HepG2 (cell line): ENCODE data around the gene EFEMP2. TPM values are rescaled to one million over a fixed set of nuclear protein-coding genes. Genes with fewer than 3 reads are reported as not detected.

Experiments used
- ARID2 ChIP-seq: sonication (generic); formaldehyde crosslinking; IDR thresholded peaks from 2 replicates; pipeline ENCODE4 v1.8.1; 2022; ENCODE audit warnings: mild to moderate bottlenecking, missing genetic modification reagents, borderline replicate concordance
- BATF2 ChIP-seq: sonication (generic); formaldehyde crosslinking; IDR thresholded peaks from 2 replicates; pipeline ENCODE4 v1.8.0; 2022; ENCODE audit warnings: mild to moderate bottlenecking, missing genetic modification reagents, moderate library complexity
- ETV6 ChIP-seq: sonication (generic); formaldehyde crosslinking; conservative IDR thresholded peaks from 2 replicates; pipeline ENCODE4 v1.4.0; 2020; ENCODE audit warnings: missing genetic modification reagents
- FOXM1 ChIP-seq: sonication (generic); formaldehyde crosslinking; IDR thresholded peaks from 2 replicates; pipeline ENCODE4 v1.5.0; 2020; ENCODE audit warnings: missing genetic modification reagents
- FOXO1 ChIP-seq: sonication (generic); formaldehyde crosslinking; IDR thresholded peaks from 2 replicates; pipeline ENCODE4 v1.4.0; 2020; ENCODE audit warnings: missing genetic modification reagents
- HNF1B ChIP-seq: sonication (generic); formaldehyde crosslinking; IDR thresholded peaks from 2 replicates; pipeline ENCODE4 v1.5.1; 2020; ENCODE audit warnings: mild to moderate bottlenecking, moderate library complexity, missing genetic modification reagents
- KDM2A ChIP-seq: sonication (generic); formaldehyde crosslinking; IDR thresholded peaks from 2 replicates; pipeline ENCODE4 v1.4.0; 2020; ENCODE audit warnings: low read depth, missing genetic modification reagents, borderline replicate concordance
- MLLT10 ChIP-seq: sonication (generic); formaldehyde crosslinking; IDR thresholded peaks from 2 replicates; pipeline ENCODE4 v1.4.0; 2020; ENCODE audit warnings: missing genetic modification reagents
- MNT ChIP-seq: fragments of 450-650 bp; IDR thresholded peaks from 2 replicates; pipeline ENCODE4 v1.6.1; 2016
- POGK ChIP-seq: sonication (generic); formaldehyde crosslinking; conservative IDR thresholded peaks from 2 replicates; pipeline ENCODE4 v1.8.0; 2022; ENCODE audit warnings: mild to moderate bottlenecking, moderate library complexity, missing genetic modification reagents
- POLR2AphosphoS2 ChIP-seq: IDR thresholded peaks from 2 replicates; pipeline ENCODE4 v1.6.1; 2011; ENCODE audit warnings: low read depth, low read length, improper control_type of control experiment
- SAFB2 ChIP-seq: sonication (generic); formaldehyde crosslinking; IDR thresholded peaks from 2 replicates; pipeline ENCODE4 v1.5.1; 2020; ENCODE audit warnings: missing genetic modification reagents, low read depth, mild to moderate bottlenecking, borderline replicate concordance
- SETDB1 ChIP-seq: sonication (generic); formaldehyde crosslinking; IDR thresholded peaks from 2 replicates; pipeline ENCODE4 v1.5.1; 2020; ENCODE audit warnings: missing genetic modification reagents, mild to moderate bottlenecking, borderline replicate concordance
- SP4 ChIP-seq: sonication (generic); formaldehyde crosslinking; IDR thresholded peaks from 2 replicates; pipeline ENCODE4 v1.8.1; 2023; ENCODE audit warnings: mild to moderate bottlenecking, missing genetic modification reagents
- SRSF9 ChIP-seq: fragments of 200-400 bp; formaldehyde crosslinking; IDR thresholded peaks from 2 replicates; pipeline ENCODE4 v1.6.1; 2018; ENCODE audit warnings: borderline replicate concordance, mild to moderate bottlenecking, low read depth, low read length; ENCODE audit not compliant: insufficient read depth, poor library complexity, severe bottlenecking
- THAP11 ChIP-seq: IDR thresholded peaks from 2 replicates; pipeline ENCODE4 v1.6.1; 2016; ENCODE audit warnings: missing biosample characterization, missing genetic modification reagents
- ZMYM2 ChIP-seq: sonication (generic); formaldehyde crosslinking; IDR thresholded peaks from 2 replicates; pipeline ENCODE4 v1.8.0; 2022; ENCODE audit warnings: mild to moderate bottlenecking, missing genetic modification reagents
- ZNF460 ChIP-seq: sonication (generic); formaldehyde crosslinking; IDR thresholded peaks from 2 replicates; pipeline ENCODE4 v1.5.1; 2020; ENCODE audit warnings: missing genetic modification reagents, mild to moderate bottlenecking, borderline replicate concordance
- ZNF550 ChIP-seq: sonication (generic); formaldehyde crosslinking; IDR thresholded peaks from 2 replicates; pipeline ENCODE4 v1.4.0; 2020; ENCODE audit warnings: mild to moderate bottlenecking, missing genetic modification reagents, borderline replicate concordance
- ZNF7 ChIP-seq: IDR thresholded peaks from 2 replicates; pipeline ENCODE4 v1.6.1; 2016; ENCODE audit warnings: missing biosample characterization, missing genetic modification reagents
- polyA plus RNA-seq, 8 experiments: library from polyadenylated mRNA; depleted of rRNA in 3 of 8; stranded (reverse) in 7 of 8; unstranded in 1 of 8; fragments of >200 nt; fragmentation: Illumina TruSeq in 4 of 8; extraction: Trizol in 4 of 8; gene quantifications; 2 replicates each; pipeline versions ENCODE4 v1.2.1 to v1.2.3, GENCODE V29; 2011 to 2016; ENCODE audit warnings: low read depth in 4 of 8, missing spikeins in 1 of 8, mixed read lengths in 1 of 8; ENCODE audit not compliant: insufficient read depth in 1 of 8
- total RNA-seq, 5 experiments: library from RNA; depleted of rRNA; stranded (reverse); fragments of >200 nt; fragmentation: Illumina TruSeq; extraction: Trizol; gene quantifications; 2 replicates each; pipeline ENCODE4 v1.2.3, GENCODE V29; 2016; ENCODE audit warnings: low read depth in 1 of 5
- TF ChIP-seq, protein P1 (sequence below): sonication (generic); formaldehyde crosslinking; IDR thresholded peaks from 2 replicates; pipeline ENCODE4 v1.4.0; 2020; ENCODE audit warnings: missing genetic modification reagents; ENCODE audit errors: not compliant biosample characterization

EFEMP2 gene
- total and polyA plus RNA-seq, 2 of the 13 experiments (the other 11 are each of a cell fraction or from before 2014, with no cell fraction given), result 7.4 to 29.7 TPM

- TF ChIP-seq ETV6 (CRISPR knock-in tag) (no peak), BATF2 (CRISPR knock-in tag) (0 out of 2 replicates have a peak, but pooled peaks have one; percentile 24), ARID2 (CRISPR knock-in tag) (peak; percentile 63; the same call in 1 of the 2 replicates), THAP11 (CRISPR knock-in tag) (peak; percentile 90), KDM2A (peak; percentile 83), SETDB1 (CRISPR knock-in tag) (no peak), MLLT10 (no peak), POLR2AphosphoS2 (peak; percentile 66; the same call in 1 of the 2 replicates), ZMYM2 (CRISPR knock-in tag) (0 out of 2 replicates have a peak, but pooled peaks have one; percentile 33), FOXM1 (CRISPR knock-in tag) (no peak), FOXO1 (CRISPR knock-in tag) (0 out of 2 replicates have a peak, but pooled peaks have one; percentile 40), SRSF9 (no peak), ZNF550 (no peak), ZNF460 (CRISPR knock-in tag) (no peak), SP4 (CRISPR knock-in tag) (peak; percentile 76), ZNF7 (no peak), MNT (0 out of 2 replicates have a peak, but pooled peaks have one; percentile 24), HNF1B (CRISPR knock-in tag) (peak; percentile 82), POGK (CRISPR knock-in tag) (peak; percentile 79), SAFB2 (no peak; the same call in 1 of the 2 replicates)
- TF ChIP-seq, protein P1, sequence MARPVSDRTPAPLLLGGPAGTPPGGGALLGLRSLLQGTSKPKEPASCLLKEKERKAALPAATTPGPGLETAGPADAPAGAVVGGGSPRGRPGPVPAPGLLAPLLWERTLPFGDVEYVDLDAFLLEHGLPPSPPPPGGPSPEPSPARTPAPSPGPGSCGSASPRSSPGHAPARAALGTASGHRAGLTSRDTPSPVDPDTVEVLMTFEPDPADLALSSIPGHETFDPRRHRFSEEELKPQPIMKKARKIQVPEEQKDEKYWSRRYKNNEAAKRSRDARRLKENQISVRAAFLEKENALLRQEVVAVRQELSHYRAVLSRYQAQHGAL, result no peak
These were observed 15.7 kb upstream of the EFEMP2 start, which contains the start of gene FIBP (continued) for GRCh38 chr11:65888163-65888814.
